ENCODE measurements around the gene RAB6B.

DNA sequence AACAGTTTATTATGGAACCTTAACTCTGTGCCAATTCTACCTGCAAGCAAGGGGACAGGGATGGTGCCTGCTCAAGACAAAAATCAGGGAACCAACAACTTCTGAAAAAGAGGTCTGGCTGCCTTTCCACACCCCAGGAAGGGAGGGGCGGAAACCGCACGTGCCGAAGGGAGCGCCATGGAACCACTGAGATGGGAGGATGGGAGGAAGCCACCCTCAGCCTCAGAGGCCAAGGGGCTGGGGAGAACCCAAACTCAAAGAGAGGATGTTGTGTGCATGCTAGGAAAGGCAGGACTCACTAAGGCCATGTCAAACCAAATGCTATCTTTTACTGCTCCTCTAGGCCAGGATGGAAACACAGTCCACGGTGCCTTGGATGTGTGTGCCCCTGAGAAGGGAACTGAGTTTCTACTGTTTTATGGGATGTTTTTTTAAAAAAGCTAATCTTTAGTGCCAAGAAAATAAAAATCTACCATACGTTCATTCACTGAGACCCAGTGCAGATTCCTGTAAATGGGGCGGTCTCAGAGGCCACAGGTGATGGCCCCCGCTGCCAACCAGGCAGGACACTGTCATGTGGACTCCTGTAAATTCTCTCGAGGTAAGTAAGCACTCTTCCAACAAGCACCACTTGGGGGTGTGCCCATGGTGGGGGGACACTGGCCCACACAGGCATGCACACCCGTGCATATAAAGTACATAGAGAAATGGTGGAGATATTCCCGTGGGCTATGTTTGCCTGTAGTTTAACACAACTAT is 69.5 kb downstream of the RAB6B start:
- TF ChIP-seq, protein P1, sequence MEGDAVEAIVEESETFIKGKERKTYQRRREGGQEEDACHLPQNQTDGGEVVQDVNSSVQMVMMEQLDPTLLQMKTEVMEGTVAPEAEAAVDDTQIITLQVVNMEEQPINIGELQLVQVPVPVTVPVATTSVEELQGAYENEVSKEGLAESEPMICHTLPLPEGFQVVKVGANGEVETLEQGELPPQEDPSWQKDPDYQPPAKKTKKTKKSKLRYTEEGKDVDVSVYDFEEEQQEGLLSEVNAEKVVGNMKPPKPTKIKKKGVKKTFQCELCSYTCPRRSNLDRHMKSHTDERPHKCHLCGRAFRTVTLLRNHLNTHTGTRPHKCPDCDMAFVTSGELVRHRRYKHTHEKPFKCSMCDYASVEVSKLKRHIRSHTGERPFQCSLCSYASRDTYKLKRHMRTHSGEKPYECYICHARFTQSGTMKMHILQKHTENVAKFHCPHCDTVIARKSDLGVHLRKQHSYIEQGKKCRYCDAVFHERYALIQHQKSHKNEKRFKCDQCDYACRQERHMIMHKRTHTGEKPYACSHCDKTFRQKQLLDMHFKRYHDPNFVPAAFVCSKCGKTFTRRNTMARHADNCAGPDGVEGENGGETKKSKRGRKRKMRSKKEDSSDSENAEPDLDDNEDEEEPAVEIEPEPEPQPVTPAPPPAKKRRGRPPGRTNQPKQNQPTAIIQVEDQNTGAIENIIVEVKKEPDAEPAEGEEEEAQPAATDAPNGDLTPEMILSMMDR (tag by site-specific recombination; IDR thresholded peaks at IDR 0.05), result no peak
- TF ChIP-seq, protein P2, sequence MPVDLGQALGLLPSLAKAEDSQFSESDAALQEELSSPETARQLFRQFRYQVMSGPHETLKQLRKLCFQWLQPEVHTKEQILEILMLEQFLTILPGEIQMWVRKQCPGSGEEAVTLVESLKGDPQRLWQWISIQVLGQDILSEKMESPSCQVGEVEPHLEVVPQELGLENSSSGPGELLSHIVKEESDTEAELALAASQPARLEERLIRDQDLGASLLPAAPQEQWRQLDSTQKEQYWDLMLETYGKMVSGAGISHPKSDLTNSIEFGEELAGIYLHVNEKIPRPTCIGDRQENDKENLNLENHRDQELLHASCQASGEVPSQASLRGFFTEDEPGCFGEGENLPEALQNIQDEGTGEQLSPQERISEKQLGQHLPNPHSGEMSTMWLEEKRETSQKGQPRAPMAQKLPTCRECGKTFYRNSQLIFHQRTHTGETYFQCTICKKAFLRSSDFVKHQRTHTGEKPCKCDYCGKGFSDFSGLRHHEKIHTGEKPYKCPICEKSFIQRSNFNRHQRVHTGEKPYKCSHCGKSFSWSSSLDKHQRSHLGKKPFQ (tag by site-specific recombination; IDR thresholded peaks at IDR 0.05), result no peak
- no peak for TF ChIP-seq ZFP3 (tag by site-specific recombination; IDR thresholded peaks at IDR 0.05; ENCODE audit: low read depth)
- TF ChIP-seq MEIS1 (CRISPR knock-in tag; IDR thresholded peaks at IDR 0.05; ENCODE audit: borderline replicate concordance), result no peak
- TF ChIP-seq ZNF654 (tag by site-specific recombination; IDR thresholded peaks at IDR 0.05; ENCODE audit: low read depth), result no peak
- TF ChIP-seq, protein P3, sequence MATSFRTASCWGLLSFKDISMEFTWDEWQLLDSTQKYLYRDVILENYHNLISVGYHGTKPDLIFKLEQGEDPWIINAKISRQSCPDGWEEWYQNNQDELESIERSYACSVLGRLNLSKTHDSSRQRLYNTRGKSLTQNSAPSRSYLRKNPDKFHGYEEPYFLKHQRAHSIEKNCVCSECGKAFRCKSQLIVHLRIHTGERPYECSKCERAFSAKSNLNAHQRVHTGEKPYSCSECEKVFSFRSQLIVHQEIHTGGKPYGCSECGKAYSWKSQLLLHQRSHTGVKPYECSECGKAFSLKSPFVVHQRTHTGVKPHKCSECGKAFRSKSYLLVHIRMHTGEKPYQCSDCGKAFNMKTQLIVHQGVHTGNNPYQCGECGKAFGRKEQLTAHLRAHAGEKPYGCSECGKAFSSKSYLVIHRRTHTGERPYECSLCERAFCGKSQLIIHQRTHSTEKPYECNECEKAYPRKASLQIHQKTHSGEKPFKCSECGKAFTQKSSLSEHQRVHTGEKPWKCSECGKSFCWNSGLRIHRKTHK (tag by site-specific recombination; IDR thresholded peaks at IDR 0.05), result no peak
- TF ChIP-seq, protein P4, sequence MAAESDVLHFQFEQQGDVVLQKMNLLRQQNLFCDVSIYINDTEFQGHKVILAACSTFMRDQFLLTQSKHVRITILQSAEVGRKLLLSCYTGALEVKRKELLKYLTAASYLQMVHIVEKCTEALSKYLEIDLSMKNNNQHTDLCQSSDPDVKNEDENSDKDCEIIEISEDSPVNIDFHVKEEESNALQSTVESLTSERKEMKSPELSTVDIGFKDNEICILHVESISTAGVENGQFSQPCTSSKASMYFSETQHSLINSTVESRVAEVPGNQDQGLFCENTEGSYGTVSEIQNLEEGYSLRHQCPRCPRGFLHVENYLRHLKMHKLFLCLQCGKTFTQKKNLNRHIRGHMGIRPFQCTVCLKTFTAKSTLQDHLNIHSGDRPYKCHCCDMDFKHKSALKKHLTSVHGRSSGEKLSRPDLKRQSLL (tag by site-specific recombination; IDR thresholded peaks at IDR 0.05), result no peak
- no peak for TF ChIP-seq ZNF677 (tag by site-specific recombination; IDR thresholded peaks at IDR 0.05)
- TF ChIP-seq ZNF510 (tag by site-specific recombination; IDR thresholded peaks at IDR 0.05; ENCODE audit: insufficient replicate concordance), result no peak
- TF ChIP-seq, protein P5, sequence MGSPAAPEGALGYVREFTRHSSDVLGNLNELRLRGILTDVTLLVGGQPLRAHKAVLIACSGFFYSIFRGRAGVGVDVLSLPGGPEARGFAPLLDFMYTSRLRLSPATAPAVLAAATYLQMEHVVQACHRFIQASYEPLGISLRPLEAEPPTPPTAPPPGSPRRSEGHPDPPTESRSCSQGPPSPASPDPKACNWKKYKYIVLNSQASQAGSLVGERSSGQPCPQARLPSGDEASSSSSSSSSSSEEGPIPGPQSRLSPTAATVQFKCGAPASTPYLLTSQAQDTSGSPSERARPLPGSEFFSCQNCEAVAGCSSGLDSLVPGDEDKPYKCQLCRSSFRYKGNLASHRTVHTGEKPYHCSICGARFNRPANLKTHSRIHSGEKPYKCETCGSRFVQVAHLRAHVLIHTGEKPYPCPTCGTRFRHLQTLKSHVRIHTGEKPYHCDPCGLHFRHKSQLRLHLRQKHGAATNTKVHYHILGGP (tag by site-specific recombination; IDR thresholded peaks at IDR 0.05), result no peak
- no peak for TF ChIP-seq ZSCAN30 (tag by site-specific recombination; IDR thresholded peaks at IDR 0.05)
- TF ChIP-seq, protein P6, sequence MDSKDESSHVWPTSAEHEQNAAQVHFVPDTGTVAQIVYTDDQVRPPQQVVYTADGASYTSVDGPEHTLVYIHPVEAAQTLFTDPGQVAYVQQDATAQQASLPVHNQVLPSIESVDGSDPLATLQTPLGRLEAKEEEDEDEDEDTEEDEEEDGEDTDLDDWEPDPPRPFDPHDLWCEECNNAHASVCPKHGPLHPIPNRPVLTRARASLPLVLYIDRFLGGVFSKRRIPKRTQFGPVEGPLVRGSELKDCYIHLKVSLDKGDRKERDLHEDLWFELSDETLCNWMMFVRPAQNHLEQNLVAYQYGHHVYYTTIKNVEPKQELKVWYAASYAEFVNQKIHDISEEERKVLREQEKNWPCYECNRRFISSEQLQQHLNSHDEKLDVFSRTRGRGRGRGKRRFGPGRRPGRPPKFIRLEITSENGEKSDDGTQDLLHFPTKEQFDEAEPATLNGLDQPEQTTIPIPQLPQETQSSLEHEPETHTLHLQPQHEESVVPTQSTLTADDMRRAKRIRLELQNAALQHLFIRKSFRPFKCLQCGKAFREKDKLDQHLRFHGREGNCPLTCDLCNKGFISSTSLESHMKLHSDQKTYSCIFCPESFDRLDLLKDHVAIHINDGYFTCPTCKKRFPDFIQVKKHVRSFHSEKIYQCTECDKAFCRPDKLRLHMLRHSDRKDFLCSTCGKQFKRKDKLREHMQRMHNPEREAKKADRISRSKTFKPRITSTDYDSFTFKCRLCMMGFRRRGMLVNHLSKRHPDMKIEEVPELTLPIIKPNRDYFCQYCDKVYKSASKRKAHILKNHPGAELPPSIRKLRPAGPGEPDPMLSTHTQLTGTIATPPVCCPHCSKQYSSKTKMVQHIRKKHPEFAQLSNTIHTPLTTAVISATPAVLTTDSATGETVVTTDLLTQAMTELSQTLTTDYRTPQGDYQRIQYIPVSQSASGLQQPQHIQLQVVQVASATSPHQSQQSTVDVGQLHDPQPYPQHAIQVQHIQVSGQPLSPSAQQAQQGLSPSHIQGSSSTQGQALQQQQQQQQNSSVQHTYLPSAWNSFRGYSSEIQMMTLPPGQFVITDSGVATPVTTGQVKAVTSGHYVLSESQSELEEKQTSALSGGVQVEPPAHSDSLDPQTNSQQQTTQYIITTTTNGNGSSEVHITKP (tag by site-specific recombination; IDR thresholded peaks at IDR 0.05), result no peak
- TF ChIP-seq, protein P7, sequence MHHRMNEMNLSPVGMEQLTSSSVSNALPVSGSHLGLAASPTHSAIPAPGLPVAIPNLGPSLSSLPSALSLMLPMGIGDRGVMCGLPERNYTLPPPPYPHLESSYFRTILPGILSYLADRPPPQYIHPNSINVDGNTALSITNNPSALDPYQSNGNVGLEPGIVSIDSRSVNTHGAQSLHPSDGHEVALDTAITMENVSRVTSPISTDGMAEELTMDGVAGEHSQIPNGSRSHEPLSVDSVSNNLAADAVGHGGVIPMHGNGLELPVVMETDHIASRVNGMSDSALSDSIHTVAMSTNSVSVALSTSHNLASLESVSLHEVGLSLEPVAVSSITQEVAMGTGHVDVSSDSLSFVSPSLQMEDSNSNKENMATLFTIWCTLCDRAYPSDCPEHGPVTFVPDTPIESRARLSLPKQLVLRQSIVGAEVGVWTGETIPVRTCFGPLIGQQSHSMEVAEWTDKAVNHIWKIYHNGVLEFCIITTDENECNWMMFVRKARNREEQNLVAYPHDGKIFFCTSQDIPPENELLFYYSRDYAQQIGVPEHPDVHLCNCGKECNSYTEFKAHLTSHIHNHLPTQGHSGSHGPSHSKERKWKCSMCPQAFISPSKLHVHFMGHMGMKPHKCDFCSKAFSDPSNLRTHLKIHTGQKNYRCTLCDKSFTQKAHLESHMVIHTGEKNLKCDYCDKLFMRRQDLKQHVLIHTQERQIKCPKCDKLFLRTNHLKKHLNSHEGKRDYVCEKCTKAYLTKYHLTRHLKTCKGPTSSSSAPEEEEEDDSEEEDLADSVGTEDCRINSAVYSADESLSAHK (tag by site-specific recombination; IDR thresholded peaks at IDR 0.05), result no peak

Data from HEK293 (cell line).